GM19438 (cell line): Measurements from ENCODE around the gene TBC1D3.
"Not testable (repeated sequence)": the region's sequence is repeated elsewhere in the genome, so short reads cannot be mapped to it uniquely, and the experiment has no call there.

Experiments used
- ATAC-seq: cut with Tn5 transposase; IDR thresholded peaks from one replicate; pipeline ENCODE4 v1.9.1; 2021; ENCODE audit warnings: low read depth; ENCODE audit not compliant: unreplicated experiment

Gene TBC1D3

DNA sequence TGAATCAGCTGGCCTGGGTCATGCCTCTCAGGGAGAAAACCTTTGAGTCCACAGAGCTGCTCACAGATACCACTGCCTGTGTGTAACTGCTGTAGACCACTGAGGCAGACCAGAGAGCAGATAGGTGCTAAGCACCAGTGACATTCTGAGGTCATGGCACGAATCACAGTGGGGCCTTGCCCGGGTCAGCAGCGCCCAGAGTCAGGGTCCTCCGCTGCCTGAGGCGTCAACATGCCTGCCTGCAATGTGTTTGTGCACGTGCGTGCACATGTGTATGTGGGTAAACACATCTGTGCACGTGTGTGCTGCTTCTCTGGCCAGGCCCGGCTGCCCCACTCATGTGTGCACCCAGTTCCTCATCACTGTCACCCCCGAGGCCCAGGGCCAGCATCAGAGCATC is at the start of gene TBC1D3:
TBC1D3 (minus strand) TSS at position 101 of the 400 bp plus-strand sequence. CDS start 1,526 bp downstream, outside the sequence.
- not testable (repeated sequence) for ATAC-seq

DNA sequence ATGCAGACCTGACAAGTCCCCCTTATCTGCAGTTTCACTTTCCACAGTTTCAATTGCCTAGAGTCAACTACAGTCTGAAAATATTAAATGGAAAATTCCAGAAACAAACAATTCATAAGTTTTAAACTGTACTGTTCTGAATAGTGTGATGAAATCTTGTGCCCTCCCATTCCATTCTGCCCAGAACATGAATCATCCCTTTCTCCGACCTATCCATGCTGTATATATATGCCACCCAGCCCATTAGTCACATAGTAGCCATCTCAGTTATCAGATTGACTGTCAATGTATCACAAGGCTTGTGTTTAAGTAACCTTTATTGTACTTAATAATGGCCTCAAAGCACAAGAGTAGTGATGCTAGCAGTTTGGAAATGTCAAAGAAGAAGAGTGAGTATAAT is 40.4 kb upstream of the TBC1D3 start:
- ATAC-seq, result not testable (repeated sequence)

DNA sequence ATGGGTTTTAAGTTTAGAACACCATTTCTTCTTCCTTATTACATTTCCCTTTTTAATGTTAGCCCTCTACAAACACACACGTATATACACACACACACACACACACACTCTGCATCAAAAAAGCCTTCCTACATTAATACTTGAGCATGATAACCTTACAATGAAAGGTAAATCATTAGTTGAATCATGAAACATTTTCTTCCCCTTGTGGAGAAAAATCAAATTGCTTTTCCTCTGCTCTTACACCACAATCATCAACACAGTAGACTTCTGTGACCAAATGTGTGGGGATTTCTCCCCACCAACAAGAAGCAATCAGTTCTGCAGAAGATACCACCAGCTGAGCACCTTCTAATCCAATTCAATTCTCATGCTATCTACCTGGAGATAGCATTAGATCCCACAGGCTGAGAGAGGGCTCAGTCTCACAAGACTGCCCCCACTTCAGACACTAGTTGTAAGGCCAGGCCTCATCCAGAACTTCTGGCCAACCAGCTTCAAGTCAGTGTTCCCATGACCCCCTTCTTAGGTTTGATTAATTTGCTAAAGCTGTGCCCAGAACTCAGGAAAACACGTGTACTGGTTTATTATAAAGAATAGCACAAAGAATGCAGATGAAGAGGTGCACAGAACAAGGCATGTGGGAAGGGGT is 33.6 kb upstream of the TBC1D3 start:
- ATAC-seq, result not testable (repeated sequence)

DNA sequence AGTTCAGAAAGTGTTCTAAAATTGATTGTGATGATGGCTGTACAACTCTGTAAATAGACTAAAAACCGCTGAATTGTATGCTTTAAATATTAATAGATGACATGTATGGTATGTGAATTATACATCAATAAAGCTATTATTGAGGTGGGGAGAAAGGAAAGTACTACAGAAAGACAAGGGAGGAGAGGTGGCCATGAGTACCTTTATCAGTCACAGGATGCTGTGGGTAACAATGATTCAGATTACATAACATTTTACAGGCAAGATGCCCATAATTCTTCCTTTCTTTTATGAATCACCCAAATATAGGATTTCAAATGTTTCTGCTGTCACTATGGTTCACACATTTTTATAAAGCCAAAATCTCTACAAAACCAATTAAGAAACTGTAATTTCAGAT is 28.5 kb upstream of the TBC1D3 start:
- not testable (repeated sequence) for ATAC-seq

DNA sequence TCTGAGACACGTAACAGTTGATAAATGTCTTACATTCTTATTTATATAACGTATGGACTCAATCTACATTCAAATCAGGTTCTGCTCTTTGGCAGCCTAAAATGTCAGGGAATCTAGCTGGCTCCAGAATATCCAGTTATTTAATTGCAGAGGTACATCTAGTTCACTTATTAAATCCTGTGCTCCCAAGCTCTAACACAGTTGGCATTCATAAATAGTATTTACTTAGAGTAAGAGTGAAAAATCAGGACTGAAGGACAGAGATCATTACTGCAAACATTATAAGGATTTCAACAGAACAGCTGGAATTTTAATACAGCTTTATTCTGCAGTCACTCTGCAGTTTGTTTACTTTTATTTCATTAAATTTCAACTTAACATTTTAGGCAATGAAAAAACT is 7.9 kb upstream of the TBC1D3 start:
- not testable (repeated sequence) for ATAC-seq

DNA sequence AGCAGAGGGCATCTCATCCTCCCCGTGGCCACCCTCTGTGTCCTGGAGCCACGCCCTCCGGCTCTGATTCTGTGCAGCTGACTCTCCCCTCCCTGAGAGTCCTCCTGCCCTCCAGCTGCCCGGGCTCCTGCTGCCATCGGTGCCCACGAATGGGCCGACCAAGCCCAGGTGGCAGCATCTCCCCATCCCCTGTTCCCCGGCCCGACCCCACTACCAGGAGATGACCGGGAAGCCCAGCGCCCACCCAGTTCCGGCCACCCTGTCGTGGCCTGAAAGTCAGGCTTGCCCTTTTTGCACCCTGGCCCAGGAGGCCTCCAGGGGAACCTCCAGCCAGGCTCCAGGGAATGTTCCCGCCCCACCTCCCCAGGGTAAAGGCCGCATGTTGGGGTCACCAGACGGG is 57.5 kb downstream of the TBC1D3 start:
- not testable (repeated sequence) for ATAC-seq
